PC-9 (cell line): ENCODE measurements around the gene FXYD4.

ENCODE experiments used
- EZH2 ChIP-seq: fragments of 200-600 bp; sonication (generic); IDR thresholded peaks from 2 replicates; pipeline ENCODE4 v1.8.0; 2017; ENCODE audit warnings: antibody characterized with exemption, low read depth
- TF ChIP-seq, protein P1 (sequence below): fragments of 200-600 bp; sonication (generic); conservative IDR thresholded peaks from 2 replicates; pipeline ENCODE4 v1.6.1; 2017; ENCODE audit warnings: mixed run types, antibody characterized with exemption, mild to moderate bottlenecking, moderate library complexity

DNA sequence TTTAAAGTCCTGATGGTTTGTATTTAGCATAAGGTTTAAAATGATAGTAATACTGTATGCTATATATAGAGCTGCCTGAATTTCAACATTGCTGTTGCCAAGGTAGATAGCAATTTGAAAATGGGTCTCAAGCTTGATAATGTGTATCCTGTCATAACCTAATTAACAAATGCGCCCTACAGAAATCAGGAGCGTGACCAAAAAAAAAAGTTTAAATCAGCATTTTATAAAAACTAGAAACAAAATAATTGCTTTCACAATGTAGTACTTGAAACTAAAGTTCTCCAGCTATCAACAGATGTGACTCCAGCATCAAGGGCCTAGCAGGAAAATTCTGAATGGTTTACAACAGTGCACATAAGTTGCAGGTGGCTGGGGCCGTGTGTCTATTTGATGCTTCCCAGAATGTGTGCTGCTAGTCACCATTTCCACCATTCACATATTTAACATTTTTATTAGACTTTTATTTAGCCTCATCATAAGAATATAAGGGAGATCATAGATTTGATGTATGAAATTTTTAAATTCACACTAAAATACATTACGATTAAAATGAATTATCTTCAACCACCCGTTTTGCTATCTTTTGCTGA lies 14.1 kb downstream of the FXYD4 start:
- TF ChIP-seq, protein P1, sequence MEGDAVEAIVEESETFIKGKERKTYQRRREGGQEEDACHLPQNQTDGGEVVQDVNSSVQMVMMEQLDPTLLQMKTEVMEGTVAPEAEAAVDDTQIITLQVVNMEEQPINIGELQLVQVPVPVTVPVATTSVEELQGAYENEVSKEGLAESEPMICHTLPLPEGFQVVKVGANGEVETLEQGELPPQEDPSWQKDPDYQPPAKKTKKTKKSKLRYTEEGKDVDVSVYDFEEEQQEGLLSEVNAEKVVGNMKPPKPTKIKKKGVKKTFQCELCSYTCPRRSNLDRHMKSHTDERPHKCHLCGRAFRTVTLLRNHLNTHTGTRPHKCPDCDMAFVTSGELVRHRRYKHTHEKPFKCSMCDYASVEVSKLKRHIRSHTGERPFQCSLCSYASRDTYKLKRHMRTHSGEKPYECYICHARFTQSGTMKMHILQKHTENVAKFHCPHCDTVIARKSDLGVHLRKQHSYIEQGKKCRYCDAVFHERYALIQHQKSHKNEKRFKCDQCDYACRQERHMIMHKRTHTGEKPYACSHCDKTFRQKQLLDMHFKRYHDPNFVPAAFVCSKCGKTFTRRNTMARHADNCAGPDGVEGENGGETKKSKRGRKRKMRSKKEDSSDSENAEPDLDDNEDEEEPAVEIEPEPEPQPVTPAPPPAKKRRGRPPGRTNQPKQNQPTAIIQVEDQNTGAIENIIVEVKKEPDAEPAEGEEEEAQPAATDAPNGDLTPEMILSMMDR = no peak
- TF ChIP-seq EZH2 = no peak
